ENCODE data around the gene LEFTY2. TPM values are rescaled to one million over a fixed set of nuclear protein-coding genes. Genes with fewer than 3 reads are reported as not detected.

LEFTY2 gene, protein sequence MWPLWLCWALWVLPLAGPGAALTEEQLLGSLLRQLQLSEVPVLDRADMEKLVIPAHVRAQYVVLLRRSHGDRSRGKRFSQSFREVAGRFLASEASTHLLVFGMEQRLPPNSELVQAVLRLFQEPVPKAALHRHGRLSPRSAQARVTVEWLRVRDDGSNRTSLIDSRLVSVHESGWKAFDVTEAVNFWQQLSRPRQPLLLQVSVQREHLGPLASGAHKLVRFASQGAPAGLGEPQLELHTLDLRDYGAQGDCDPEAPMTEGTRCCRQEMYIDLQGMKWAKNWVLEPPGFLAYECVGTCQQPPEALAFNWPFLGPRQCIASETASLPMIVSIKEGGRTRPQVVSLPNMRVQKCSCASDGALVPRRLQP
- total RNA-seq = 2.6 TPM

DNA sequence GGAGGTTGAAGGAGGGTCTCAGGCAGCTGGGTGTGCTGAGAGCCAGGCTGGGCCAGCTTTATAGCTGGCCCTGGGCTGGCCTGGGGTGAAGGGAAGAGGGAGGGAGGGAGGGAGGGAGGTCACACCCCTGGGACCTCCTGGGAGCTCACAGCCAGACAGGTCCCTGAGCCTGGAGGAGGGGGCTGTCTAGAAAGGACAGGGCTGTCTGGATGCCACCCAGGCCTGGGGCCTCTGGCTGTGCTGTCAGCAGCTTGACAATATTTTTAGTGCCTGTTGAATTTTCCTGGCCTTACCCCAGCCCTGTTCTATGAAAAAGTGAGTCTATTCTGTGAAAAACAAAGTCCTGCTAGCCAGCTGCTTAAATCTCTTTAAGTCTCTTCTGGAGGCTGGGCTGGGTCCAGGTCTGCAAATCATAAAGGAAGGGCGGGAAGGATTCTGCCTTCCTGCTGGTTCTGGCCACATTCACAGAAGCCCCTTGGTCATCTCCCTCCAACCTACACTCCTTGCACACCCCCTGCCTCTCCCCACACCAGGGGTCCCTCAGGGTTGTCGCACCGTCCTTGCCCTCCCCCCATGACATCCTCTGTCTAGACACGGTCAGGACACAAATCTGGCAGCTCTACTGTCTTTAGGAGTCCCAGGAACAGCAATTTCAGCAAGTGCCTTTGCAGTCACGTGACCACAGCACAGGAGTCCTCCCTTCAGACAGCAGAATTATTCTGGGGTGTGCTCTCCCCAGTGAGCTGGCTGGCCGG is at the start of gene LEFTY2:
LEFTY2 (minus strand) TSS at position 34 of the 755 bp plus-strand sequence. CDS start 80 bp downstream, outside the sequence.
- Histone ChIP-seq H3K27ac (peak within 1 kb of the TSS; percentile 87 to 90), H3K27me3 (no peaks in the 10 kb centered on the region), H3K36me3 (no peaks in the 10 kb centered on the region), H3K4me3 (peak within 1 kb of the TSS in 1 of 2 donors; percentile 37), H3K4me1 (peaks cover 8 to 18% of the 10 kb centered on the region in 2 donors), H3K9me3 (no peaks in the 10 kb centered on the region)
- TF ChIP-seq, protein P1, sequence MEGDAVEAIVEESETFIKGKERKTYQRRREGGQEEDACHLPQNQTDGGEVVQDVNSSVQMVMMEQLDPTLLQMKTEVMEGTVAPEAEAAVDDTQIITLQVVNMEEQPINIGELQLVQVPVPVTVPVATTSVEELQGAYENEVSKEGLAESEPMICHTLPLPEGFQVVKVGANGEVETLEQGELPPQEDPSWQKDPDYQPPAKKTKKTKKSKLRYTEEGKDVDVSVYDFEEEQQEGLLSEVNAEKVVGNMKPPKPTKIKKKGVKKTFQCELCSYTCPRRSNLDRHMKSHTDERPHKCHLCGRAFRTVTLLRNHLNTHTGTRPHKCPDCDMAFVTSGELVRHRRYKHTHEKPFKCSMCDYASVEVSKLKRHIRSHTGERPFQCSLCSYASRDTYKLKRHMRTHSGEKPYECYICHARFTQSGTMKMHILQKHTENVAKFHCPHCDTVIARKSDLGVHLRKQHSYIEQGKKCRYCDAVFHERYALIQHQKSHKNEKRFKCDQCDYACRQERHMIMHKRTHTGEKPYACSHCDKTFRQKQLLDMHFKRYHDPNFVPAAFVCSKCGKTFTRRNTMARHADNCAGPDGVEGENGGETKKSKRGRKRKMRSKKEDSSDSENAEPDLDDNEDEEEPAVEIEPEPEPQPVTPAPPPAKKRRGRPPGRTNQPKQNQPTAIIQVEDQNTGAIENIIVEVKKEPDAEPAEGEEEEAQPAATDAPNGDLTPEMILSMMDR (IDR thresholded peaks at IDR 0.05) = no peak
- DNase-seq (ENCODE audit: low spot score in 2 of 2) = no peak
- intact Hi-C loops (cut with DNase I) = no loop called here

DNA sequence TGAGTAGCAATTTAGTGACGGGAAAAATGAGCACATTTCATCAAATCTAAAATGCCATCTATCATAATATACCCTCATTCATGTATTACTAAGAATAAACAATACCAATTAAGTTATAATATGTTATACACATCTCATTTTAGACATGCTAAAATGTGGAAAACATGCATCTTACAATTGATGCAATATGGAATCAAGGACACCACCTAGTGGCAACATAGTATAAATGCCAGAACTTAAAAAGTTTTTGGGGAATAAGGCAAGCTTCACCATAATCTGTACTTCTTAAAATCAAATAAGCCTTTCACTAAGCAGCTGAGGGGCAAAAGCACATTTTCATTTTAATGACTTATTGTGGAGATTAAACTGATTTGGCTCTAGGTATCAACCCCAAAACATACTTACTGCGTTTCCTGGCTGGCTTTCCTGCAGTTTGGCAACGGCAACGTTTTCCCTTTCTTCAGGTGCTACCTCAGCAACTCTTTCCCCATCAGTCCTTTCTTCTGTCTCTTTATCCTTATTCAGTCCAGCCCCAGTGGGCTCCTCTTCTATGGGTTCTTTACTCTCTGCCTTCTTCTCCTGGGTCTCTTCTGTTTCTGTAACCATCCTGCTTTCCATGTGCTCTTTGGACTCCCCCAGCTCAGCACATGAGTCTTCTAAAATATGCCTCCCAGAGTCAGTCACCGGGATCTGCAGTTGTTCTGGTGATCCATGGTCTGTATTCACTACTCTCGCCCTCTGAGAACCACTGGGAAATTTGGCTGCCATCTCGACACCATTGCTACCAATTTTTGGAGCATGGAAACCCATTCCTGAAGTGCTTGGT is 46.7 kb upstream of the LEFTY2 start:
- TF ChIP-seq, protein P1 (IDR thresholded peaks at IDR 0.05) = peak; percentile 48 to 65 (median 59)
- Histone ChIP-seq H3K4me3 (no peak overlapping the region), H3K4me1 (no peaks in the 10 kb centered on the region), H3K36me3 (peaks cover 48 to 89% of the 10 kb centered on the region in 2 donors), H3K9me3 (no peaks in the 10 kb centered on the region), H3K27ac (no peak overlapping the region), H3K27me3 (no peaks in the 10 kb centered on the region)
- intact Hi-C loops (cut with DNase I) = no loop called here
- no peak for DNase-seq (ENCODE audit: low spot score in 2 of 2)

DNA sequence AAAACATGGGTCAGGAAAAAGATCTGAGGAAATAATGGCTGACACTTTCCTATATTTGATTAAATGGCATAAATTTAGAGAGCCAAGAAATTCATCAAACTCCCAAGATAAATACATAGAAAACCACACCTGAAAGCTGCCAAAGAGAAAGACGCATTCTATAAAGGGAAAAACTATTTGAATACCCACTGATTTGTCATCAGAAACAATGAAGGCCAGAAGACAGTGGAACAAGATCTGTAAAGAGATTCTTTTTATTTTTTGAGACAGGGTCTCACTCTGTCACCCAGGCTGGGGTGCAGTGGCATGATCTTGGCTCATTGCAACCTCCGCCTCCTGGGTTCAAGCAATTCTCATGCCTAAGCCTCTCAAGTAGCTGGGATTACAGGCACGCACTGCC is 40.7 kb upstream of the LEFTY2 start:
- intact Hi-C loops (cut with DNase I) = no loop called here
- Histone ChIP-seq H3K4me3 (no peak overlapping the region), H3K4me1 (no peaks in the 10 kb centered on the region), H3K36me3 (peaks cover 47 to 79% of the 10 kb centered on the region in 2 donors), H3K9me3 (no peaks in the 10 kb centered on the region), H3K27me3 (no peaks in the 10 kb centered on the region), H3K27ac (no peak overlapping the region)
- TF ChIP-seq, protein P1 (IDR thresholded peaks at IDR 0.05) = no peak
- no peak for DNase-seq (ENCODE audit: low spot score in 2 of 2)

DNA sequence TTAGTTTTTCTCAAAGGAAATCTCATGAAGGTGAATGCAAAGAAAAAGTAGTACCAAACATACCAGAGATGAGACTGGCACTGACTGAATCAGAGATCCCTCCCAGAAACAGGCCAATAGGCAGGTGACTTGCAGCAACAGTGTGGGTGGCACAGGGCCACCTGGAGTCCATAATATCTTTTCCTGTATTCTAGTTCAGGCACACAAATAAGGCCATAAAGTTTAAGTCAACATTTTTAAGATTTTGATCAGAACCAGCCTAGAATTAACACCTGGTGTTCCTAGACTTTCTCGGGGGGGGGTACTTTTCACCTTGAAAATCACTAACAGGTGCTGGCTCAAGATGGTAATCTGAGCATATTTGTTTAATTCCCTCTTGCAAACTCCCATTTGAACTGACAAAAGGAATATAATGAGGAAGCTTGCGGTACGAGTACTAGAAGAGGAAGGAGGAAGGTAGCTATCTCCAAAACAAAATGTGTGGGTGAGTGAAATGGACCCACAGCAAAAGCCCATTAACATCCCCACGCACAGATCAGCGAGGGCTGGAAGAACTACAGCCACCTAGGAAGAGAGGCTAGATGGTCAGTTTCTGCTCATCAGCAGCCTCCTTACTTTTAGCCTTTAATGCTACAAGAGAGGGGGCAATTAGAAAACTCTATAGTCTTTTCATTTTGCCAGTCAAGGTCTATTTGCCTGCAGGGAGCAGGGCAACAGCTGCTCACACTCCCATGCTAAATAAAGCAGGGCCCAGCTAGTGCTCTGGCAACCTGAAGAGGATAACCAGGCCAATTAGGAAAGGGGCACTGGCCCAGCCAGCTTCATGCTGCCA is 39.2 kb upstream of the LEFTY2 start:
- no peaks in the 10 kb centered on the region for H3K9me3 ChIP-seq
- H3K36me3 ChIP-seq = peaks cover 41 to 66% of the 10 kb centered on the region in 2 donors
- no peaks in the 10 kb centered on the region for H3K4me1 ChIP-seq
- no peak for DNase-seq (ENCODE audit: low spot score in 2 of 2)
- TF ChIP-seq, protein P1 (IDR thresholded peaks at IDR 0.05) = no peak
- no peak overlapping the region for H3K27ac ChIP-seq
- no peak overlapping the region for H3K4me3 ChIP-seq
- intact Hi-C loops (cut with DNase I) = no loop called here
- no peaks in the 10 kb centered on the region for H3K27me3 ChIP-seq

DNA sequence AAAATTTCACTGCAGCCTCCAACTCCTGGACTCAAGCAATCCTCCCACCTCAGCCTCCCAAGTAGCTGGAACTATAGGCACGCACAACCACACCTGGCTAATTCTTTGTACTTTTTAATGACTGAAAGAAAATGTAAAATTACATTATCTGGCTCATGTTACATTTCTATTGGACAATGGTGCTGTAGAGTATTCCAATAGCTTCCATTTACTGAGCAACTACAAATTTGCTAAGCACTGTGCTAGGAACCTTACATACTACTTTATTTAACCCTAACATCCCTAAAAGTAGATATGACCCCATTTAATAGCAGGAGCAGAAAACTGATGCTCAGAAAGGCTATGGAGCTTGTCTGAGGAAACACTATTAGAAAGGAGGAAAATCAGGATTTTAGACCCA is 38.4 kb upstream of the LEFTY2 start:
- Histone ChIP-seq H3K36me3 (peaks cover 35 to 58% of the 10 kb centered on the region in 2 donors), H3K4me1 (no peaks in the 10 kb centered on the region), H3K27ac (no peak overlapping the region), H3K4me3 (no peak overlapping the region), H3K27me3 (no peaks in the 10 kb centered on the region), H3K9me3 (no peaks in the 10 kb centered on the region)
- no peak for DNase-seq (ENCODE audit: low spot score in 2 of 2)
- intact Hi-C loops (cut with DNase I) = loop anchor here (5.0 to 10.0 kb wide), 3 partner anchors 67 to 655 kb away; partner anchors contain the start of gene SRP9
- TF ChIP-seq, protein P1 (IDR thresholded peaks at IDR 0.05) = no peak

Data from ascending aorta (tissue), 2 donors.